ENCODE measurements around the gene BOLA1. TPM values are rescaled to one million over a fixed set of nuclear protein-coding genes. Genes with fewer than 3 reads are reported as not detected.
A peak's percentile ranks its signal among the peaks of the same experiment; 100 is the strongest.

The BOLA1 gene
- total and polyA plus RNA-seq, 12 donors, result 12.9 to 33.6 (median 16.1) TPM

- H3K27me3 ChIP-seq, result no peaks in the 10 kb centered on the region
- H3K9me3 ChIP-seq, result no peaks in the 10 kb centered on the region
- H3K4me1 ChIP-seq, result peaks cover 5 to 50% (median 30%) of the 10 kb centered on the region in 9 donors
- WGBS, 2 donors, result 76 to 91% methylated on average over 2 of the region's 2 CpGs
- ATAC-seq (no peak), DNase-seq (no peak)
- TF ChIP-seq, protein P1, sequence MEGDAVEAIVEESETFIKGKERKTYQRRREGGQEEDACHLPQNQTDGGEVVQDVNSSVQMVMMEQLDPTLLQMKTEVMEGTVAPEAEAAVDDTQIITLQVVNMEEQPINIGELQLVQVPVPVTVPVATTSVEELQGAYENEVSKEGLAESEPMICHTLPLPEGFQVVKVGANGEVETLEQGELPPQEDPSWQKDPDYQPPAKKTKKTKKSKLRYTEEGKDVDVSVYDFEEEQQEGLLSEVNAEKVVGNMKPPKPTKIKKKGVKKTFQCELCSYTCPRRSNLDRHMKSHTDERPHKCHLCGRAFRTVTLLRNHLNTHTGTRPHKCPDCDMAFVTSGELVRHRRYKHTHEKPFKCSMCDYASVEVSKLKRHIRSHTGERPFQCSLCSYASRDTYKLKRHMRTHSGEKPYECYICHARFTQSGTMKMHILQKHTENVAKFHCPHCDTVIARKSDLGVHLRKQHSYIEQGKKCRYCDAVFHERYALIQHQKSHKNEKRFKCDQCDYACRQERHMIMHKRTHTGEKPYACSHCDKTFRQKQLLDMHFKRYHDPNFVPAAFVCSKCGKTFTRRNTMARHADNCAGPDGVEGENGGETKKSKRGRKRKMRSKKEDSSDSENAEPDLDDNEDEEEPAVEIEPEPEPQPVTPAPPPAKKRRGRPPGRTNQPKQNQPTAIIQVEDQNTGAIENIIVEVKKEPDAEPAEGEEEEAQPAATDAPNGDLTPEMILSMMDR (IDR thresholded peaks at IDR 0.05), result no peak
- intact Hi-C loops (cut with DNase I), result loop anchor here in 3 of 10 donors (5.0 kb wide), 2 partner anchors 33 to 38 kb away; partner anchors contain the start of gene BOLA1 (in 1 of the 3)
- peaks cover 0 to 52% (median 16%) of the 10 kb centered on the region in 9 donors for H3K36me3 ChIP-seq
- H3K27ac ChIP-seq, result peak overlapping the region in 1 of 10 donors; percentile 8
- H3K4me3 ChIP-seq, result no peak overlapping the region
These were observed 30.5 kb downstream of the BOLA1 start for GRCh38 chr1:149929856-149930255.

DNA sequence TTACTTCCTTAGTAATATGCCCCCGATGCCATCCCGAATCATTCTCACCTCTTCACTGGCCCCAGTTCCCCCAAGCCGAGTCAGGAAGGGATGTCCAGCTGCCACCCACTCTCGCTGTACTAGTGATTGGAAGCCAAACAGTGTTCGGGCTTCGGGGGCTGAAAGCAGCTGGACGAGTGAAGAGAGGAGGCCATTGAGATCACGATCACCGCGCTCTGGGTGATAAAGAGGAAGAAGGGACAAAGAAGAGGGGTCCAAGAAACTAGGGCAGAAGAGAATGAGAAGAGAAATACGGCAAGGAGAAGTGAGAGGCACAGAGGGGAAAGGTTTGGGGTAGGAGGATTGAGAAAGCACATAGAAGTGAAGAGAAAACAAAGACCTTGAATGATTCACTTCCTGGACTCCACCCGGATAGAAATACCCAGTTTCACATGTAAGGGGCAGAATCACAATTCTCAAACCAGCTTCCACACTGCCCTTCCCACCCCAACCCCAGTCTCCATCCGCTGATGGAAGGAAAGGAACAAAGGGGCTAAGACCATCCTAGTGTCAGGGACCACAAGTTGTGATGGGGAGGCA, 31.9 kb downstream of the BOLA1 start:
- TF ChIP-seq, protein P1 (IDR thresholded peaks at IDR 0.05), result no peak
- Histone ChIP-seq H3K27me3 (no peaks in the 10 kb centered on the region), H3K36me3 (peaks cover 0 to 37% (median 4%) of the 10 kb centered on the region in 9 donors), H3K4me3 (no peak overlapping the region), H3K27ac (no peak overlapping the region), H3K9me3 (no peaks in the 10 kb centered on the region), H3K4me1 (peaks cover 3 to 38% (median 21%) of the 10 kb centered on the region in 9 donors)
- intact Hi-C loops (cut with DNase I), result loop anchor here in 1 of 10 donors (5.0 kb wide), 1 partner anchor 34 kb away; the partner anchor contains the start of gene BOLA1
- DNase-seq (no peak), ATAC-seq (no peak)
- 85 to 89% methylated on average over 13 of the region's 13 CpGs for WGBS, 2 donors

DNA sequence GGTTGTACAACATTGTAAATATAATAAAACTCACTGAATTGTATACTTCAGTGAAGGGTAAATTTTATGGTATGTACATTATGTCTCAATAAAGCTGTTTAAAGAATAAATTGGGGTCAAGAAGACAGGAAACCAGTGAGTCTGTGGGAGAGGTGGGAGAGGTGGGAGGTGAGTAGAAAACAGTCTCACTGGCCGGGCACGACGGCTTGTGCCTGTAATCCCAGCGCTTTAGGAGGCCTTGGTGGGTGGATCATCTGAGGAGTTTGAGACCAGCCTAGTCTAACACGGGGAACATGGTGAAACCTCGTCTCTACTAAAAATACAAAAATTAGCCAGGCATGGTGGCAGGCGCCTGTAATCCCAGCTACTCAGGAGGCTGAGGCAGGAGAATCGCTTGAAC, 33.1 kb downstream of the BOLA1 start:
- ATAC-seq, result no peak
- Histone ChIP-seq H3K4me1 (peaks cover 0 to 38% (median 22%) of the 10 kb centered on the region in 9 donors), H3K9me3 (no peaks in the 10 kb centered on the region), H3K36me3 (peaks cover 0 to 32% (median 0%) of the 10 kb centered on the region in 9 donors), H3K27ac (no peak overlapping the region), H3K27me3 (no peaks in the 10 kb centered on the region), H3K4me3 (no peak overlapping the region)
- TF ChIP-seq, protein P1 (IDR thresholded peaks at IDR 0.05), result no peak
- WGBS, 2 donors, result 92 to 95% methylated on average over 8 of the region's 8 CpGs
- no peak for DNase-seq
- intact Hi-C loops (cut with DNase I), result loop anchor here in 1 of 10 donors (5.0 kb wide), 1 partner anchor 35 kb away; the partner anchor contains the start of gene BOLA1

DNA sequence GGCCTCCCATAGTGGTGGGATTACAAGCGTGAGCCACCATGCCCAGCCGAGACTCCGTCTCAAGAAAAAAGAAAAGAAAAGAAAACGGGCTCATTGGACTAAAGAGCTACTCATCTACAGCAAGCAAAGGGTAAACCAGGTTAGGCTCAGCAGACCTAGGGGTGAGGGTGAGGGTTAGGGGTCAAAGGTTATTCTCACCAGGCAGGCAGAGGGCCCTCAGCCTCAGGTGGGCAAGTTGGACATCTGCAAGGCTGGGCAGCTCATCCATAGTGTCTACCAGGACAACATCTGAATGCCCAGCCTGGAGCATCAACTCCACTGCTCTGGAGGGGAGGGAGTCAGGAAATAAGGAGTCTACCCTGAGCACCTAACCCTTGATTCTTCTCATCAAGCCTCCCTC, 33.8 kb downstream of the BOLA1 start:
- Histone ChIP-seq H3K9me3 (no peaks in the 10 kb centered on the region), H3K27me3 (no peaks in the 10 kb centered on the region), H3K4me1 (peaks cover 0 to 43% (median 27%) of the 10 kb centered on the region in 9 donors), H3K4me3 (no peak overlapping the region), H3K27ac (no peak overlapping the region), H3K36me3 (peaks cover 0 to 32% (median 0%) of the 10 kb centered on the region in 9 donors)
- ATAC-seq (no peak), DNase-seq (no peak)
- TF ChIP-seq, protein P1 (IDR thresholded peaks at IDR 0.05), result no peak
- intact Hi-C loops (cut with DNase I), result loop anchor here in 1 of 10 donors (5.0 kb wide), 1 partner anchor 36 kb away; the partner anchor contains the start of gene BOLA1
- 95 to 96% methylated on average over 4 of the region's 4 CpGs for WGBS, 2 donors

Data from heart right ventricle (tissue), 16 donors.